ENCODE results near the gene DOK7. TPM values are rescaled to one million over a fixed set of nuclear protein-coding genes. Genes with fewer than 3 reads are reported as not detected.

Gene DOK7
- total RNA-seq, 1 donor from 2014 or later = not detected

GRCh38 chr4:3420606-3420955 is 42.5 kb upstream of the DOK7 start:
- Mint-ChIP-seq H3K36me3 (ENCODE audit: low read depth) (no peaks in the 10 kb centered on the region), H3K4me1 (peaks cover 15% of the 10 kb centered on the region), H3K27me3 (ENCODE audit: low read depth) (no peaks in the 10 kb centered on the region), H3K27ac (ENCODE audit: unreplicated experiment) (no peak overlapping the region), H3K4me3 (no peak overlapping the region), H3K9me3 (no peaks in the 10 kb centered on the region)
- DNase-seq (ENCODE audit: low read depth, low spot score) = no peak
- no peak for TF ChIP-seq CTCF (conservative IDR thresholded peaks at IDR 0.05)

GRCh38 chr4:3420956-3421355 is 42.1 kb upstream of the DOK7 start:
- H3K9me3 Mint-ChIP-seq = no peaks in the 10 kb centered on the region
- H3K36me3 Mint-ChIP-seq (ENCODE audit: low read depth) = no peaks in the 10 kb centered on the region
- H3K4me1 Mint-ChIP-seq = peaks cover 15% of the 10 kb centered on the region
- no peak for DNase-seq (ENCODE audit: low read depth, low spot score)
- no peak overlapping the region for H3K4me3 Mint-ChIP-seq
- no peak overlapping the region for H3K27ac Mint-ChIP-seq (ENCODE audit: unreplicated experiment)
- no peaks in the 10 kb centered on the region for H3K27me3 Mint-ChIP-seq (ENCODE audit: low read depth)
- TF ChIP-seq CTCF (conservative IDR thresholded peaks at IDR 0.05) = no peak

- Mint-ChIP-seq H3K4me1 (peaks cover 13% of the 10 kb centered on the region), H3K9me3 (no peaks in the 10 kb centered on the region), H3K27me3 (ENCODE audit: low read depth) (no peaks in the 10 kb centered on the region), H3K36me3 (ENCODE audit: low read depth) (no peaks in the 10 kb centered on the region), H3K27ac (ENCODE audit: unreplicated experiment) (peak overlapping the region; percentile 35), H3K4me3 (no peak overlapping the region)
- no peak for TF ChIP-seq CTCF (conservative IDR thresholded peaks at IDR 0.05)
- DNase-seq (ENCODE audit: low read depth, low spot score) = no peak
Observed at GRCh38 chr4:3421470-3421869, 41.6 kb upstream of the DOK7 start.

- no peak for DNase-seq (ENCODE audit: low read depth, low spot score)
- Mint-ChIP-seq H3K4me1 (peaks cover 4% of the 10 kb centered on the region), H3K36me3 (ENCODE audit: low read depth) (no peaks in the 10 kb centered on the region), H3K9me3 (no peaks in the 10 kb centered on the region), H3K4me3 (no peak overlapping the region), H3K27ac (ENCODE audit: unreplicated experiment) (no peak overlapping the region), H3K27me3 (ENCODE audit: low read depth) (no peaks in the 10 kb centered on the region)
- TF ChIP-seq CTCF (conservative IDR thresholded peaks at IDR 0.05) = no peak
Observed at GRCh38 chr4:3422241-3422801, 40.8 kb upstream of the DOK7 start.

GRCh38 chr4:3422808-3423297 is 40.3 kb upstream of the DOK7 start:
- no peak overlapping the region for H3K4me3 Mint-ChIP-seq
- no peak for TF ChIP-seq CTCF (conservative IDR thresholded peaks at IDR 0.05)
- H3K27me3 Mint-ChIP-seq (ENCODE audit: low read depth) = no peaks in the 10 kb centered on the region
- no peaks in the 10 kb centered on the region for H3K9me3 Mint-ChIP-seq
- no peaks in the 10 kb centered on the region for H3K36me3 Mint-ChIP-seq (ENCODE audit: low read depth)
- no peak overlapping the region for H3K27ac Mint-ChIP-seq (ENCODE audit: unreplicated experiment)
- peaks cover 4% of the 10 kb centered on the region for H3K4me1 Mint-ChIP-seq
- DNase-seq (ENCODE audit: low read depth, low spot score) = no peak

All from neural crest cell (in vitro differentiated cells).